K562 (cell line): Measurements from ENCODE around the gene TCEA3. TPM values are rescaled to one million over a fixed set of nuclear protein-coding genes. Genes with fewer than 3 reads are reported as not detected.

Experiments used
- BCOR ChIP-seq: fragments of 450-650 bp; IDR thresholded peaks from 2 replicates; pipeline ENCODE4 v1.6.1; 2016
- CC2D1A ChIP-seq: fragments of 450-650 bp; IDR thresholded peaks from 2 replicates; pipeline ENCODE4 v1.6.1; 2017; ENCODE audit warnings: mild to moderate bottlenecking
- DIDO1 ChIP-seq: fragments of 450-650 bp; IDR thresholded peaks from 2 replicates; pipeline ENCODE4 v1.6.1; 2016; ENCODE audit warnings: low read depth, missing biosample characterization, missing genetic modification characterization
- FOXK1 ChIP-seq: sonication (generic); formaldehyde crosslinking; IDR thresholded peaks from 2 replicates; pipeline ENCODE4 v1.8.0; 2022; ENCODE audit warnings: missing genetic modification reagents, mild to moderate bottlenecking, borderline replicate concordance
- FUS ChIP-seq: fragments of 200-400 bp; formaldehyde crosslinking; optimal IDR thresholded peaks from 2 replicates; pipeline ENCODE3; 2017; ENCODE audit warnings: low read depth, low read length
- HDGF ChIP-seq: fragments of 450-650 bp; IDR thresholded peaks from 2 replicates; pipeline ENCODE4 v1.6.1; 2016
- MEF2A ChIP-seq: IDR thresholded peaks from 2 replicates; pipeline ENCODE4 v1.6.1; 2011; ENCODE audit warnings: low read depth, mild to moderate bottlenecking, low read length, moderate library complexity; ENCODE audit not compliant: control insufficient read depth
- NFYB ChIP-seq: IDR thresholded peaks from 2 replicates; pipeline ENCODE4 v1.6.1; 2011; ENCODE audit warnings: mild to moderate bottlenecking, moderate library complexity; ENCODE audit not compliant: insufficient read length; ENCODE audit errors: extremely low read depth
- NR0B1 ChIP-seq: fragments of 450-650 bp; IDR thresholded peaks from one replicate; pipeline ENCODE4 v1.6.1; 2018; ENCODE audit warnings: mild to moderate bottlenecking, moderate library complexity; ENCODE audit not compliant: partially characterized antibody
- PHB ChIP-seq: fragments of 250-450 bp; sonication (Bioruptor Pico); IDR thresholded peaks from 2 replicates; pipeline ENCODE4 v1.5.0; 2021
- PHB2 ChIP-seq: fragments of 450-650 bp; IDR thresholded peaks from 2 replicates; pipeline ENCODE4 v1.6.1; 2017; ENCODE audit warnings: low read depth
- PRDM10 ChIP-seq: fragments of 450-650 bp; IDR thresholded peaks from 2 replicates; pipeline ENCODE4 v1.6.1; 2018; ENCODE audit not compliant: partially characterized antibody
- SMAD4 ChIP-seq: fragments of 250-450 bp; sonication (Bioruptor Pico); conservative IDR thresholded peaks from 2 replicates; pipeline ENCODE4 v1.8.0; 2021; ENCODE audit warnings: inconsistent platforms, mild to moderate bottlenecking, moderate library complexity
- SMARCA5 ChIP-seq: fragments of 450-650 bp; IDR thresholded peaks from 2 replicates; pipeline ENCODE4 v1.6.1; 2016
- SMARCE1 ChIP-seq: fragments of 450-650 bp; IDR thresholded peaks from 2 replicates; pipeline ENCODE4 v1.7.1; 2016; ENCODE audit warnings: mild to moderate bottlenecking
- SP2 ChIP-seq: IDR thresholded peaks from 2 replicates; pipeline ENCODE4 v1.6.1; 2011; ENCODE audit warnings: mild to moderate bottlenecking, low read depth, low read length, moderate library complexity; ENCODE audit not compliant: poor library complexity, severe bottlenecking; ENCODE audit errors: extremely low read depth
- SRF ChIP-seq, 2 experiments: fragments of 250-450, 450-650 bp in 1 of 2; sonication (Bioruptor Pico) in 1 of 2; sonication (generic) in 1 of 2; formaldehyde crosslinking; IDR thresholded peaks; 2 replicates each; pipeline versions ENCODE4 v1.5.0 to v1.5.1; 2020 to 2022; ENCODE audit warnings: mild to moderate bottlenecking in 1 of 2, missing genetic modification reagents in 1 of 2
- SUPT5H ChIP-seq: fragments of 450-650 bp; IDR thresholded peaks from 2 replicates; pipeline ENCODE4 v1.6.1; 2016
- ZBED1 ChIP-seq: IDR thresholded peaks from 2 replicates; pipeline ENCODE4 v1.6.1; 2014
- ZNF395 ChIP-seq: fragments of 200-800 bp; sonication (Bioruptor generic); IDR thresholded peaks from 2 replicates; pipeline ENCODE4 v1.6.1; 2017; ENCODE audit warnings: missing genetic modification characterization, missing compliant biosample characterization
- ZNF583 ChIP-seq: fragments of 250-450 bp; sonication (Bioruptor Pico); IDR thresholded peaks from 2 replicates; pipeline ENCODE4 v1.4.0; 2020
- ZNF644 ChIP-seq: fragments of 200-800 bp; sonication (Bioruptor generic); IDR thresholded peaks from 2 replicates; pipeline ENCODE4 v1.6.1; 2016; ENCODE audit warnings: low read depth, missing genetic modification characterization, missing compliant biosample characterization
- ZNF707 ChIP-seq: fragments of 250-450 bp; sonication (Bioruptor Pico); conservative IDR thresholded peaks from 2 replicates; pipeline ENCODE4 v1.8.0; 2022; ENCODE audit warnings: inconsistent platforms, mild to moderate bottlenecking, moderate library complexity
- polyA plus RNA-seq, 8 experiments: library from polyadenylated mRNA; depleted of rRNA in 4 of 8; stranded (reverse) in 5 of 8; unstranded in 3 of 8; fragments of >200 nt; fragmentation: Nextera tagmentation in 2 of 8; fragmentation: Illumina TruSeq in 1 of 8; extraction: Ambion mirVana in 2 of 8; extraction: Trizol in 1 of 8; gene quantifications; 2 replicates each; pipeline versions ENCODE4 v1.2.1 to v1.2.3, GENCODE V29; 2011 to 2014; ENCODE audit warnings: inconsistent platforms in 1 of 8, missing spikeins in 1 of 8
- total RNA-seq, 7 experiments: library from RNA; depleted of rRNA in 6 of 7; stranded (reverse); fragments of >200 nt in 6 of 7; fragmentation: Illumina TruSeq in 2 of 7; extraction: Trizol in 2 of 7; gene quantifications; 2 replicates each; pipeline versions ENCODE4 v1.2.1 to v1.2.3, GENCODE V29; 2011 to 2021; ENCODE audit warnings: low replicate concordance in 1 of 7
- TF ChIP-seq, protein P1 (sequence below): fragments of 450-650 bp; conservative IDR thresholded peaks from 2 replicates; pipeline ENCODE4 v1.6.1; 2016; ENCODE audit warnings: missing genetic modification characterization, low read depth, mild to moderate bottlenecking, missing compliant biosample characterization, moderate library complexity

The TCEA3 gene
- total and polyA plus RNA-seq, 9 of the 15 experiments (the other 6 are each of a cell fraction or from before 2014, with no cell fraction given), result 0.03 to 0.55 (median 0.36) TPM

DNA sequence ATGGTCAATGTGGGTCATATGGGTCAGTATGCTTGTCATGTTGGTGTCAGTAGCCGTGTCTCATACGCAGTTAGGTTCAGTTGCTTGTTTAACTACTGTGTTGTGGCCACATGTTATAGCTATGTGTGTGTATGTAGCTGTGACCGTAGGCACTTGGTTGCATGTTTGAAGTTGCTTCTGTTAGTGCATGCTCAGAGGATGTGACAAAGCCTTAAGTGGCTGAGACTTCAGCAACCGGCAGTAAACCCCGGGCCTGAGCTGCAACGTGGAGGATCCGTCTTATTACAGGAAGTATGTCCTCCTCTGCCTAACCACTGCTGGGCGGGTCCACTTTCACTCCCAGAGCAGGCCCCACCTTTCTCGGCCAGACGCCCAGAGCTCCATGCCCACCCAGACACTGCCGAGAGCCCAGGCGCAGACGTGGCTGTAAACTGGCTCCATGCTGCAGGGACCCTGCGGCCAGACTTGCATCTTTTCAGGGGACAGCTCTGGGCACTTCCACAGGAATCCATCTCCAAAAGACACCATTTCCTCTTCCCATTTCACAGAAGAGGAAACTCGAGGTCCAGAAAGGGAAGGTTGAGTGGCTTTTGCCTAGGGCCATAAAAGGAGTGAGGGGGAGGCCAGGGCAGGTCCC, 2.2 kb downstream of the TCEA3 start (continued):
- TF ChIP-seq PHB (CRISPR knock-in tag) (no peak), SMARCE1 (no peak), BCOR (peak; percentile 93), SRF (CRISPR knock-in tag; IDR thresholded peaks at IDR 0.05) (peak; percentile 33 to 78; a peak in 2 of 4 replicates), MEF2A (no peak), FUS (no peak), ZNF583 (no peak; the same call in 1 of the 2 replicates), PRDM10 (peak; percentile 61), ZBED1 (no peak), SMARCA5 (peak; percentile 80; the same call in 1 of the 2 replicates), PHB2 (no peak), SP2 (no peak), HDGF (0 out of 2 replicates have a peak, but pooled peaks have one; percentile 28), ZNF707 (no peak), DIDO1 (no peak), NR0B1 (no peak), ZNF395 (CRISPR knock-in tag) (0 out of 2 replicates have a peak, but pooled peaks have one; percentile 73), NFYB (no peak), FOXK1 (CRISPR knock-in tag) (no peak), SMAD4 (CRISPR knock-in tag) (peak; percentile 28), SUPT5H (peak; percentile 55; the same call in 1 of the 2 replicates), ZNF644 (tag) (no peak), CC2D1A (no peak)
- TF ChIP-seq, protein P1, sequence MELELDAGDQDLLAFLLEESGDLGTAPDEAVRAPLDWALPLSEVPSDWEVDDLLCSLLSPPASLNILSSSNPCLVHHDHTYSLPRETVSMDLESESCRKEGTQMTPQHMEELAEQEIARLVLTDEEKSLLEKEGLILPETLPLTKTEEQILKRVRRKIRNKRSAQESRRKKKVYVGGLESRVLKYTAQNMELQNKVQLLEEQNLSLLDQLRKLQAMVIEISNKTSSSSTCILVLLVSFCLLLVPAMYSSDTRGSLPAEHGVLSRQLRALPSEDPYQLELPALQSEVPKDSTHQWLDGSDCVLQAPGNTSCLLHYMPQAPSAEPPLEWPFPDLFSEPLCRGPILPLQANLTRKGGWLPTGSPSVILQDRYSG, result no peak; the same call in none of the 2 replicates
